T-helper 9 cell (primary cell): ENCODE data around the gene PRCC.
"Not testable (repeated sequence)": the region's sequence is repeated elsewhere in the genome, so short reads cannot be mapped to it uniquely, and the experiment has no call there.

Experiments used
- DNase-seq: peaks from one replicate; pipeline ENCODE4 v3.0.0-alpha.2; 2020

PRCC gene

DNA sequence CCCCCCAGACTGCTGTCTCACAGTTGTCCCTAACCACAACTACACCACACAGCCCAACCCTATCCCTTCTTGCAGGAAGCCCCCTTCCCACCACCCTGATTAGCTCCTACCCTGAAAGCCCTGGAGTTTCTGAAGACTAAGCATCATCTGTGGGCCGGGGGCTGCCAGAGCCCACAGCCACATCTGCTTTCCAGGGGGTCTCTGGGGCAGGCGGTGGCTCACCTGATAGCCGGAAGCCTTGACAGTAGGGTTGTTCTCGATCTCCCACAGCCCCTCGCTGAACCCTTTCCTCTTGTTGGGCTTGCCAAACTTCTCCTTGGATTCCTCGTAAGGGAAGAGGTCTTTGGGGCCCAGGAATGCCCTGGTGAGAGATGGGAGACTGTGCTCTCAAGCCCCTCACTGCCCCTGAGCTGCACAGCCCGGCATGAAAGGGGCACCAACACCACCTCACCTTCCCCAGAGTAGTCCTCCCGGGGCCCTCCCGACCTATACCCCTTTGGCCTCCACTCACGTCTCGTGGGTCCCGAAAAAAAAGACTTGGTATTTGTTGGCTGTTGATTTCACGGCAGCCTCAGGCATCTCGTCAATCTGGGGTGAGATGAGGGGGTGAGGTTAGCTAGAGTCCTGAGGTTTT is 22.4 kb upstream of the PRCC start:
- DNase-seq, result no peak

DNA sequence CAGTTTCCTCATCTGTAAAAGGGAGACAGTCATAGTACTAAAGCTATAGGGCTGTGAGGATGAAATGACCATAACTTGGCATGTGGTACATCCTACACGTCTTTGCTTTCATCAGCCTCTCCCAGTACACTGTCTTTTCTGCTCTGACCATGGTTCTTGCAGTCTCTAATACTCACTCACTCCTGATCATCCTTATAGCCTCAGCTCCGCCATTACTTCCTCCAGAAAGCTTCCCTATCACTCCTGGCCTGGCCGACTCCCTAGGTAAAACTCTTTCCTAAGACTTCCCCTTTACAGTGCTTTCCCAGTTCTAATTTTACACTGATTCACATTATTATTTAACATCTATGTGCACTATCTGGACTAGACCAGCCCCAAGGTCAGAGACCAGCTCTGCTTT is 21.5 kb upstream of the PRCC start:
- DNase-seq, result no peak

GRCh38 chr1:156746406-156746727 is 21.0 kb upstream of the PRCC start:
- DNase-seq, result no peak

DNA sequence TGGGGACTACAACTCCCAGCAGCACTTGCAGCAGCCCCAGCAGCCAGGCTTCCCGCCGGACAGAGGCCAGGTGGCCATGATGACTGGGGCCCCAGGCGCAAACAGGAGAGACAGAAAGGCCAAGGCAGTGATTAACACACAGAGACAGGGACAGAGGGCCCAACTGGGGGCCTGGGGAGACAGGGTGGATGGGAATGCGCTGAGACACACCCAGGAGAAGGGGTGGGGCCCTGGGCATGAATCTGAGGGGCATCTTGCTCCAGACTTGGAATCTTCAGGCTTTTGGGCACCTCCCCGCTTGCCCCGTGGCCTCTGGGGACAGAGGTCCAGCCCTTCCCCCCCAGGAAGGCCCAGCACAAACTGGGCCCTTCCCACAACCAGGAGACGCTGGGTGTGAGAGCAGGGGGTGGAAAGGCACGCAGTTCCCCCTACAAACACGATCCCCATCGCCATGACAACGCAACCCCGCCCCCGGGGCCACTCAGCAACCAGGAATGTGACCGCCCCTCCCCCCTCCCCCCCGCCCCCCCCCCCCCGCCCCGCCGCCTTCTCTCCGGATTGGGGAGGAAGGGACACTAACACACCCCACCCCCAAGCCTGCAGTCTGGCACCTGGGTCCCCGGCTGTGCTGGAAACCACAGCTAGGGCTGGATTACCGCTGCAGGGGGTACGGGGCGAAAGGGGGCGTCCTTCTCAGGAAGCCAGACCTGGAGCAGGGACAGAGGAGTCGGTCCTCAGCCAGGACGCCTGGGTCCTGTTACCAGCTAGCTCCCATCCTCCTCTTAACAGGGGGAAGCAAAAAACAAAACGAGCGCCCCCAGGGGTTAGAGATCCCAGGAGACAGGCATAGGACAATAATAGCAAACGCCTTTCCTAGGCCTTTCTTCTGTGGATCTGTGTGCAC is 20.4 kb upstream of the PRCC start:
- DNase-seq, result peak; percentile 57

DNA sequence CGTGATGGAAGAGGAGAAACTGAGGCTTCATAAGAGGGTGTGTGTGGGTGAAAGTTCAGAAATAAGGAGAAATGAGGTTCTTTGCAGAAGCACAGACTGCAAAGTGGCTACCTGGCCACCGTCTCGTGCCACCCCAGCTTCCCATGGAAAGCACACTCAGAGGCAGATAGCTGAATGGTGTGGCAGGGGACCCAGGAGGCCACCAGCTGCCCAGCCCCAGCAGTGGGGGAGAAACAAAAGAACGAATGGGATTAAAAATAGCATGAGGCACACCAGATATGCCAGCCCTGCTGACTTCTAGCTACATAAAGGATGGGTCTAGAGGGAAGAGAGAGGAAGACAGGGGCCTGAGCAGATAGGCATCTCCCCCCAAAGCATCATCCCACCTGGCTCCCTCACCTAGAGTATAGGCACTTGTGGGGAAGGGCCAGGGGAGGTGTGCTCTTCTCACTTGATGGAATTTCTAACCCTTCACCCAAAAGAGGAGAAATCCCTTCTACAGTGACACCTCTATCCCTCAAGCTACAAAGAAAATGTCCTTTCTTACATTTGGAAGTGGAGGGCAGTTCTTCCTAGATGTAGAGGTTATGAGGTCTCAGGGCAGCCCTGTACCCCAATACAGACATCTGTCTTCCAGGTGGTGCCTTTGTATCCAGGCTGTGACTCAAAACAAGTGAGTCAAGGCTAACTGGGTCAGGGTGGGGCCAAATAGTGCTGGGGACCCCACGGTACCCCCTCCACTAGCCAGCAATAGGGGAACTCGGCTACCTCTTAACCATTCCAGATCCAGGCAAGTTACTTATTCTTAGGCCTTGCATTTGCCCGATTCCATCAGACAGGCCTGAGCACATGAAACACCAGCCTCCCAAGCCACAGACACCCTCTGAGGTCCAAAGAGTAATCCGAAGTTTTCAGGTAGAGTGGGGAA is 19.3 kb upstream of the PRCC start:
- no peak for DNase-seq

GRCh38 chr1:156748670-156749418 is 18.5 kb upstream of the PRCC start:
- no peak for DNase-seq

DNA sequence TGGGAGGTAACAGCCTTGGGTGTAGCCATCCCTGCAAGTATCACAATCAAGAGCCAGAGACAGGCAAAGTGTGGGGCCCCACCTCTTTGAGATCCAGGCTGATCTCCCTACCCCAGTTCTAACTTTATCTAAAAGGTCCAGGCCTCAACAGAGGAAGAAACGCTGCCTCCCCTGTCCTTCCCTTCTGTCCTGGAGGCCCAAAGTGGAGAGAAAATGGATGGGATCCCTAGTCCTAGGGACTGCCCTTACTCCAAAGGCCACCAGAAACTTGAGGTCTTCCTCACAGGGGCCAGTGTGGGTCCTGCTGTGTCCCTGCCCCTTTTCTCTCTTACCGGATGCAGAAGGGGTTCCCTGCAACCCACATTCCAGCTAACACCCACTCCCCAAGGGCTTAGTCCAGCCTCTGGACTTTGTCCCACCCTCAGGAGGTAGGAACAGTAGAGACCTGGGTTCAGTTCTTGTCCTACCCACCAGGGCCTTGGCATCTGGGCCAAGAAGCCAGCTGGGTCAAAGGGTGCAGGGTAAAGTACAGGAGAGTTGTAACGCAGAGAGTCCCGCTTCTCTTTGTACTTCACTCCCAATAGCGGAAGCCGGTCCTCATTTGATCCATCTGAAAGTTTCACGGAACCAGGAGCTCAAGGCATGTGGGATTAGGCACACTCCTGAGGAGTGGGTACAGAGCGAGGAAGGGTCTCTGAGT is 17.8 kb upstream of the PRCC start:
- DNase-seq, result no peak

DNA sequence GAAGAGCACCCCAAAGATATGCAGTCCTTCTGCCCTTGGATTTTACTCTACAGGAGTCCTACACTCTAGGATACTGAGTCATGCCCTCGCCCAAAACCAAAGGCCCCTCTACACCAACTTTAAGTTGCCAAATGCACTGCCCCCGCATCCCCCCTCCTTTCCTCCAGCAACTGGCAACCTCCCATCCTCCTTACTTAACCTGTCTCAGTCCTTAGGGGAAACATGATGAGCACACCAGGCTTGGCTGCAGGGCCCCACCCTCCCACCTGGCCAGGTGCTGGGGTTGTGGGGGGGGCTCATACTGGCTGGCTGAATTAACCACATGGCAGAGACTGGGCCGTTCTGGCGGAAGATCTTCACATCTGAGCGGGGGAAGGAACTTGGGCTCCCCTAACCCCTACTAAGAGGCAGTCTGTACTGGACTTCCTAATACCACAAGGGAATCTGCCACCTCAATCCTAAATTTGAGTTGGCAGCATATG is 17.1 kb upstream of the PRCC start:
- DNase-seq, result no peak

- DNase-seq, result peak; percentile 29
These were observed 16.5 kb upstream of the PRCC start for GRCh38 chr1:156750711-156751450.

GRCh38 chr1:156751451-156751756 is 15.9 kb upstream of the PRCC start, which contains the start of gene HDGF:
HDGF (minus strand) TSS chr1:156751675; CDS start chr1:156751429, 246 bp downstream.
- no peak for DNase-seq

DNA sequence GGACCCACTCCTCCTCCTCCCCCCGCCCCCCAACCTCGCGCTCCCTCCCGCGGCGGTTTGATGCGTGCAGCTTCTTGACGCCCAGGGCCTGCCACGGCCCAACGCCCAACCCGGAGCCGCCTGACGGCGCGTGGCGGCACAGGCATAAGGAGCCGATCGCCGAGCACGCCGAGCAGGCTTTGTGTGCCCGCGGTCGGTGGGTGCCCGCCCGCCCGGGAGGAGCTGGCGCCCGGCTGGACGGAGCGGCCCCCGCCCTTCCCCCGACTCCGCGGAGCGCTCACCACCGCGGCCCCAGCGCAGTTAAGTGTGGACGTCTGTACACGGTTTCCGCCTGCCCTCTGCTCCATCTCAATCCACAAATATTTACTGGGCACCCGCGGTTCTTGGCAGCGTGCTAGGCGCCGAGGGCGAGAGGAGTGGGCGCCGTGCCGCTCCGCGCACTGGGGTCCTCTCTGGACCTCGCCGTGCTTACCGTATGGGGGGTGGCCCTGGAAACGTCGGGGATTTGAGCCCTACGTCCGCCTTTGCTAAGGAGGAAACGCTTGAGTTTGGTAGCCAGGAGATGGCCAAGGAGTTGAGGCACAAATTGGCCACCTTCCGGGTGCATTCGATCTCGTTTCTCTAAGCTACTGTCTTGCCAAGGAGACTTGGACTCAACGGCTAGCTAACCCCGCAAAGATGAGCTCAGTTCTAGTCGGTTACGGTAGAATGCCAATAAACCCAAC is 15.4 kb upstream of the PRCC start:
- DNase-seq, result peak; percentile 96

DNA sequence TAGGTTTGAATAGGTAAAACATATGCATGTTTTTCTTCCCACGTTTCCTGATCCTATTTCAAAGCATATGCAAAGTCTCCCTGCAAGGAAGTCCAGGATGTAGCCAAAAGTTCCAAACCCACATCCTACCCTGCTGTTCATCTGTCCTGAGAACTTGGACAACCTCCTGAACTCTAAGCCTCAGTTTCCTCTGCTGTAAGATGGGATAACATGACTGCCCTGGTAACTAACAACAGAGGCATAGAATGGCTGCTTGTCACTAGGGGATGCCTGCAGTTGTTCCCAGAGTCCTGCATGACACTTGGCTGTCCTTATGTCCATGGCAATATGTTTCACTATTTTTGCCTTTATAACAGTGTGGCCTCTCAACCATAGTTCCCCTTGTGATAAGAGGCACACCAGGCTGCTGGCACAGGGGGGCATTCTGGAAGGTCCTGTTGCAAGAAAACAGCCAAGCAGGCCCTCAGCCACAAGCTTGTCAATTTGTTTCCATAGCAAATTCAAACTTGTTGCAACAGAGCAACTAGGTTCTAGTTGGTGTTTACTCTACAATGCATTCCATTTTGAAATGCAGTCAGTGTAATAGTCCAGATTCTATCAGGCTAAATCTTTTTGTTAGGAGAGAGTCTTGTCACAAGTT is 14.4 kb upstream of the PRCC start:
- DNase-seq, result no peak

DNA sequence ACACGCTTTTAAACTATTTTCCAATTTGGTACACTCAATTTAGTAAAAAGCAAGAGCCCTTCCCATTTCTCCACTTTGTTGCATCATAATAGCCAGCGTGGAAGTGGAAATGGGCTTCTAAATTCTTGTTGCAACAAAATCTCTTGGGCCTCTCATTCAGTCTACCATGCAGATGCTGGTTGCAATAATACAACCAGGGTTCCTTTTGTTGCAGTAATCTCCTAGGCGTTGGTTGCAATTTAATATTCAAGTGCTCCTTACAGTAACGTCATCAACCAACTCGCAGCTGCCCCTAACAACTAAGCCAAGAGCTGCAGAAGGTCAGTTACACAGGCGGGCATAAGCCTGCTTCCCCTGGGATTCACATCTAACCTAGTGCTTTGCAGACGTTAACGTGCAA is 13.1 kb upstream of the PRCC start:
- no peak for DNase-seq

DNA sequence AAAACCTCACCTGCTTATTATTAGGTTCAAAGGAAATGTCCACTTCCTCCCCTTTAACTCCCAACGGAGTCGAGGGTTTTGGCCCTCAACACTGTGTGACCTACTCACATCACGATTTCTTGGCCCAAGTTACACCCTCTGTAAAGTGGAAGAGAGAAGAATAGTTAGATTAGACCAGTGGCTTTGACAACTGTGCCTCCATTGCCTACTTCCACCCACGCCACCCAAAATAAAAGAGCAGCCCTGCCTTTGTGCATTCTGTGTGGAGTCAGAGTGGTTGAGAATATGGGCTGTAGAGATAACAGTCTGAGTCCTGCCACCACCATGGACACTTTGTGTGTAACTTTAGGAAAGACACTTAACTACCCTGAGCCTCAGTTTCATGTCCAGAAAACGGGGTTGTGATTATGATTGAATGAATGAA is 11.8 kb upstream of the PRCC start:
- DNase-seq, result no peak

- DNase-seq, result no peak
These were observed 11.0 kb upstream of the PRCC start for GRCh38 chr1:156756355-156756754.

GRCh38 chr1:156757572-156758253 is 9.6 kb upstream of the PRCC start:
- not testable (repeated sequence) for DNase-seq

DNA sequence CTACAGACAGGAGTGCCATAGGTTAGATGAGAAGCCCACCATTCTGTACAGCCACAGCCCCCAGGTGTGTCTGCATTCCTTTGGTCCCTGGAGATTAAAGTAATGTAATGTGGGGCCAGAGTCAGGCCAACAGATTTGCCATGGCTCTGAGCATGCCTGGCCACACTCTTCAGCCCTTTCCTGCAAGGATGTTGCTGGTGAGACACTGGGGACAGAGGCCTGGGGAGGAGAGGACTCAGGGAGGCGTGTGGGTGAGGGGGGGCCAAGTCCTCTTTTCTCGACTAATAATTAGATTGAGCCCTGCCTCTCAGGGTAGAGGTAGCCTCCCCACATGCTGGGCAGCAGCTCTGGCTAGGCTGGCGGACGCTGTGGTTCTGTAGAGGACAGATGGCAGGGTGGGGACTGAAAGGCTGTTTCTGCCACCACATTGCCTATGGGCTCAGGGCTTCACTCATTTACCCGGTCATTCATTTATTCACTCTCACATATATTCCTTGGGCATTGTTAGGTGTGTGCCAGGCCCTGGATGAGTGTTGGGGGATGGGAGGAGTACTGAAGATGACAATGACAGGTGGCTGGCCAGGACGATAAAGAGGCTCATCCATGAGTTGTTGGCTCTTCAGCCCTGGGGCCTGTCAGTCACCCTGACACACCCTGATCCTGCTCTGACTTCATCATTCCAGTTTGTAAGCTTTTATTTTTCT is 7.1 kb upstream of the PRCC start:
- no peak for DNase-seq

DNA sequence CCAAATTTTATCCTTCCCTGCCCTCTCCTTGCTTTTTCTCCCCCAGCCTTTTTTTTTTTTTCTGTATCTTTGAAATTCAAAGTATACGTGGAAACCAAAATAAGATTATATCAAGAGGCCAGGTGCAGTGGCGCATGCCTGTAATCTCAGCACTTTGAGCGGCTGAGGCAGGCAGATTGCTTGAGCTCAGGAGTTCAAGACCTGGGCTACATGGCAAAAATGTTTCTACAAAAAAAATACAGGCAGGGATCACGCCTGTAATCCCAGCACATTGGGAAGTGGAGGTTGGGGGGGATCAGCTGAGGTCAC is 6.6 kb upstream of the PRCC start:
- DNase-seq, result no peak

- DNase-seq, result not testable (repeated sequence)
These were observed 2.2 kb upstream of the PRCC start for GRCh38 chr1:156765136-156765535.
